Ishikawa (cell line): Measurements from ENCODE around the gene UBXN1.

ENCODE experiments used
- CEBPB ChIP-seq: IDR thresholded peaks from 2 replicates; pipeline ENCODE4 v1.6.1; 2012
- CREB1 ChIP-seq: IDR thresholded peaks from 2 replicates; pipeline ENCODE4 v1.6.1; 2012; ENCODE audit warnings: low read depth
- FOXM1 ChIP-seq: IDR thresholded peaks from 2 replicates; pipeline ENCODE4 v1.6.1; 2012; ENCODE audit warnings: low read depth, borderline replicate concordance
- MAX ChIP-seq: IDR thresholded peaks from 2 replicates; pipeline ENCODE4 v1.6.1; 2012
- RAD21 ChIP-seq: IDR thresholded peaks from 2 replicates; pipeline ENCODE4 v1.6.1; 2012; ENCODE audit warnings: low read depth
- REST ChIP-seq: IDR thresholded peaks from 2 replicates; pipeline ENCODE4 v1.6.1; 2012; ENCODE audit warnings: low read depth, mild to moderate bottlenecking
- TAF1 ChIP-seq: IDR thresholded peaks from 2 replicates; pipeline ENCODE4 v1.6.1; 2012; ENCODE audit warnings: low read depth, mild to moderate bottlenecking
- TEAD4 ChIP-seq: IDR thresholded peaks from 2 replicates; pipeline ENCODE4 v1.6.1; 2012
- YY1 ChIP-seq: IDR thresholded peaks from 2 replicates; pipeline ENCODE4 v1.6.1; 2012; ENCODE audit warnings: low read depth

- TF ChIP-seq MAX: no peak
- TF ChIP-seq CEBPB: no peak
- no peak for TF ChIP-seq YY1
- no peak for TF ChIP-seq CREB1
- TF ChIP-seq RAD21: no peak
- TF ChIP-seq REST: no peak
- TF ChIP-seq TAF1: no peak
- no peak for TF ChIP-seq TEAD4
- no peak for TF ChIP-seq FOXM1
These were observed 40.6 kb upstream of the UBXN1 start for GRCh38 chr11:62719302-62719978.
